DND-41 (cell line): ENCODE results near the gene CLEC1B.
A peak's percentile ranks its signal among the peaks of the same experiment; 100 is the strongest.
"Not testable (repeated sequence)": the region's sequence is repeated elsewhere in the genome, so short reads cannot be mapped to it uniquely, and the experiment has no call there.

Experiments used
- ATAC-seq: fragments of 200-7000 bp; cut with Tn5 transposase; 3 replicates; pipeline ENCODE4 v1.9.1; 2021; ENCODE audit warnings: low read depth; ENCODE audit not compliant: insufficient read depth
- DNase-seq: peaks from one replicate; pipeline ENCODE4 v3.0.0-alpha.2; 2020
- H2AFZ ChIP-seq: 2 replicates; pipeline ENCODE4 v1.6.0; 2012; ENCODE audit warnings: low read depth, low read length
- H3K27ac ChIP-seq: 2 replicates; pipeline ENCODE4 v1.5.1; 2012; ENCODE audit warnings: low read length, inconsistent platforms
- H3K27me3 ChIP-seq: fragments of 200-600 bp; sonication (generic); 2 replicates; pipeline ENCODE4 v1.6.0; 2012; ENCODE audit warnings: low read length, mild to moderate bottlenecking, inconsistent platforms; ENCODE audit not compliant: insufficient read depth, poor library complexity
- H3K36me3 ChIP-seq: 2 replicates; pipeline ENCODE4 v1.5.1; 2012; ENCODE audit warnings: low read length, inconsistent platforms; ENCODE audit not compliant: insufficient read depth
- H3K4me1 ChIP-seq: 2 replicates; pipeline ENCODE4 v1.5.1; 2012; ENCODE audit warnings: mild to moderate bottlenecking, low read length; ENCODE audit not compliant: insufficient read depth
- H3K4me2 ChIP-seq: 2 replicates; pipeline ENCODE4 v1.6.0; 2012; ENCODE audit warnings: mild to moderate bottlenecking, moderate library complexity, low read length, inconsistent platforms; ENCODE audit not compliant: insufficient read depth
- H3K4me3 ChIP-seq, 2 experiments: fragments of 200-600 bp in 1 of 2; shearing (Covaris generic) in 1 of 2; 2 replicates each; pipeline ENCODE4 v1.5.1; 2012 to 2016; ENCODE audit warnings: inconsistent platforms in 2 of 2, low read length in 2 of 2, mild to moderate bottlenecking in 2 of 2, low read depth in 1 of 2, moderate library complexity in 1 of 2
- H3K79me2 ChIP-seq: 2 replicates; pipeline ENCODE4 v1.6.0; 2012; ENCODE audit warnings: low read length, inconsistent platforms; ENCODE audit not compliant: insufficient read depth
- H3K9ac ChIP-seq: 2 replicates; pipeline ENCODE4 v1.6.0; 2012; ENCODE audit warnings: low read depth, mild to moderate bottlenecking, inconsistent platforms, low read length, moderate library complexity
- H3K9me3 ChIP-seq: 2 replicates; pipeline ENCODE4 v1.5.1; 2012; ENCODE audit warnings: low read length, moderate library complexity, mild to moderate bottlenecking, inconsistent platforms; ENCODE audit not compliant: insufficient read depth, severe bottlenecking
- H4K20me1 ChIP-seq: 2 replicates; pipeline ENCODE4 v1.6.0; 2012; ENCODE audit warnings: low read length; ENCODE audit not compliant: insufficient read depth
- CTCF ChIP-seq: IDR thresholded peaks from 2 replicates; pipeline ENCODE4 v1.5.1; 2012; ENCODE audit warnings: borderline replicate concordance, low read length, moderate library complexity, mild to moderate bottlenecking; ENCODE audit not compliant: poor library complexity, severe bottlenecking; ENCODE audit errors: extremely low read depth
- EZH2 ChIP-seq: IDR thresholded peaks from 3 replicates; pipeline ENCODE4 v1.6.1; 2012; ENCODE audit warnings: borderline replicate concordance, low read depth, mild to moderate bottlenecking, moderate library complexity, low read length, inconsistent platforms; ENCODE audit not compliant: severe bottlenecking

Gene CLEC1B

GRCh38 chr12:9961901-9962300 is 37.0 kb downstream of the CLEC1B start:
- DNase-seq, result no peak
- Histone ChIP-seq H4K20me1 (no peaks in the 10 kb centered on the region), H3K4me3 (no peak overlapping the region), H3K9ac (no peak overlapping the region), H3K27ac (no peak overlapping the region), H3K9me3 (no peaks in the 10 kb centered on the region), H3K4me2 (no peak overlapping the region), H3K36me3 (no peaks in the 10 kb centered on the region), H3K4me1 (peaks cover 18% of the 10 kb centered on the region), H3K79me2 (no peaks in the 10 kb centered on the region), H3K27me3 (no peaks in the 10 kb centered on the region), H2AFZ (no peak overlapping the region)
- ATAC-seq, result no peak
- no peak for TF ChIP-seq EZH2
- no peak for TF ChIP-seq CTCF

DNA sequence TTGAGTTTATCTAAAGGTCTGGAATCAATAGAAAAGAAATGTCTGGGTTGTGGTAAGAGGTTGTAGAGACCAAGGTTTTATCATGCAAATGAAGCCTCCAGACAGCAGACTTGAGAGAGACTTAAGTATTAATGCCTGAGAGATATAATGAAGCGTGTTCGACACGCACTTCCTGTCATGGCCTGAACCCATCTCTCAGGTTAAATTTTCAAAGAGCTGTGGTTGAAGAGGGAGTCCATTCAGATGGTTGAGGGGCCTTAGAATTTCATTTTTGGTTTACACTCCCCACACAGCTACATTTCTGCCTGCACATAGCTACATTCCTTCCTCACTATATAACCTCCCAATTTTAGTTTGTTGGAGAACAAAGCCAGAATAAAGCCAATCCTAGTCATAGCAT is 37.8 kb downstream of the CLEC1B start:
- peaks cover 18% of the 10 kb centered on the region for H3K4me1 ChIP-seq
- H3K27me3 ChIP-seq, result no peaks in the 10 kb centered on the region
- TF ChIP-seq CTCF, result no peak
- no peak for TF ChIP-seq EZH2
- H3K79me2 ChIP-seq, result no peaks in the 10 kb centered on the region
- H3K36me3 ChIP-seq, result no peaks in the 10 kb centered on the region
- peak; percentile 80 for ATAC-seq
- H3K27ac ChIP-seq, result no peak overlapping the region
- H3K4me2 ChIP-seq, result no peak overlapping the region
- no peak overlapping the region for H3K4me3 ChIP-seq
- H3K9me3 ChIP-seq, result no peaks in the 10 kb centered on the region
- no peak overlapping the region for H2AFZ ChIP-seq
- peak; percentile 26 for DNase-seq
- H4K20me1 ChIP-seq, result no peaks in the 10 kb centered on the region
- no peak overlapping the region for H3K9ac ChIP-seq

DNA sequence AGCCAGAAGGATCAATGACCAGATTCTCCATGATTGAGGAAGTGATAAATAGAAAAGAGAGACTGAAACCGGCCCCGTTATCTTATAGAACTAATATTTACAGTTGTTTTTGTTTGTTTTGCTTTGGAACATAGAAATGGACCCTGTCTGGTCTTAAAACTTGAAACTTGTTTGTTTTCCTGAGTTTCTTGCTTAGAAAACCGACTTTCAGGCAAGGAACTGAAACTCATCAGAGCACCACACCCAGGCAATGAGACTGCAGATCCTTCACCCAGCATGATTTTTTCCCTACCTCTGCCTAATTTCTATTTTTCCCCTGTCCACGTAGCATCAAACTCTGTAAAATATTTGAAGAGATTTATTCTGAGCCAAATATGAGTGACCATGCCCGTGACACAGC is 38.3 kb downstream of the CLEC1B start:
- Histone ChIP-seq H3K9me3 (no peaks in the 10 kb centered on the region), H3K9ac (no peak overlapping the region), H3K36me3 (no peaks in the 10 kb centered on the region), H4K20me1 (no peaks in the 10 kb centered on the region), H3K4me2 (no peak overlapping the region), H3K4me1 (peaks cover 18% of the 10 kb centered on the region), H3K27me3 (no peaks in the 10 kb centered on the region), H3K27ac (no peak overlapping the region), H2AFZ (no peak overlapping the region), H3K4me3 (no peak overlapping the region), H3K79me2 (no peaks in the 10 kb centered on the region)
- TF ChIP-seq EZH2 (no peak), CTCF (no peak)
- no peak for ATAC-seq
- no peak for DNase-seq

GRCh38 chr12:9957834-9958233 is 41.1 kb downstream of the CLEC1B start:
- no peaks in the 10 kb centered on the region for H3K27me3 ChIP-seq
- peaks cover 18% of the 10 kb centered on the region for H3K4me1 ChIP-seq
- H3K27ac ChIP-seq, result no peak overlapping the region
- no peaks in the 10 kb centered on the region for H3K79me2 ChIP-seq
- ATAC-seq (peak; percentile 82), DNase-seq (no peak)
- no peak for TF ChIP-seq EZH2
- no peak for TF ChIP-seq CTCF
- H3K36me3 ChIP-seq, result no peaks in the 10 kb centered on the region
- H3K4me2 ChIP-seq, result no peak overlapping the region
- H4K20me1 ChIP-seq, result no peaks in the 10 kb centered on the region
- no peak overlapping the region for H3K4me3 ChIP-seq
- no peak overlapping the region for H2AFZ ChIP-seq
- H3K9ac ChIP-seq, result no peak overlapping the region
- H3K9me3 ChIP-seq, result no peaks in the 10 kb centered on the region

DNA sequence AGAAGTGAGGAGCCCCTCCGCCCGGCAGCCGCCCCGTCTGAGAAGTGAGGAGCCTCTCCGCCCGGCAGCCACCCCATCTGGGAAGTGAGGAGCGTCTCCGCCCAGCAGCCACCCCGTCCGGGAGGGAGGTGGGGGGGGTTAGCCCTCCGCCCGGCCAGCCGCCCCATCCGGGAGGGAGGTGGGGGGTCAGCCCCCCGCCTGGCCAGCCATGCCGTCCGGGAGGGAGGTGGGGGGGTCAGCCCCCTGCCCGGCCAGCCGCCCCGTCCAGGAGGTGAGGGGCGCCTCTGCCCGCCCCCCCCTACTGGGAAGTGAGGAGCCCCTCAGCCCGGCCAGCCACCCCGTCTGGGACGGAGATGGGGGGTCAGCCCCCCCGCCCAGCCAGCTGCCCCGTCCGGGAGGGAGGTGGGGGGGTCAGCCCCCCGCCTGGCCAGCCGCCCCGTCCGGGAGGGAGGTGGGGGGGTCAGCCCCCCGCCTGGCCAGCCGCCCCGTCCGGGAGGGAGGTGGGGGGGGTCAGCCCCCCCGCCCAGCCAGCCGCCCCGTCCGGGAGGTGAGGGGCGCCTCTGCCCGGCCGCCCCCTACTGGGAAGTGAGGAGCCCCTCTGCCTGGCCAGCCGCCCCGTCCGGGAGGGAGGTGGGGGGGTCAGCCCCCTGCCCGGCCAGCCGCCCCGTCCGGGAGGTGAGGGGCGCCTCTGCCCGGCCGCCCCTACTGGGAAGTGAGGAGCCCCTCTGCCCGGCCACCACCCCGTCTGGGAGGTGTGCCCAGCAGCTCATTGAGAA is 45.8 kb downstream of the CLEC1B start:
- not testable (repeated sequence) for H3K4me2 ChIP-seq, H3K27ac ChIP-seq, DNase-seq, ATAC-seq, H3K9ac ChIP-seq, H3K27me3 ChIP-seq, H4K20me1 ChIP-seq, H3K4me3 ChIP-seq, H3K36me3 ChIP-seq, H3K79me2 ChIP-seq, H2AFZ ChIP-seq, H3K9me3 ChIP-seq
- peaks cover 37% of the 10 kb centered on the region for H3K4me1 ChIP-seq
